GM18951 (cell line): ENCODE data around the gene NCKAP1.

Experiments
- POLR2A ChIP-seq: IDR thresholded peaks from 4 replicates; pipeline ENCODE4 v1.6.1; 2011; ENCODE audit warnings: mild to moderate bottlenecking; ENCODE audit not compliant: insufficient read length, insufficient read depth; ENCODE audit errors: extremely low read depth
- in situ Hi-C: fragments of 300-500 bp; cut with MboI; formaldehyde crosslinking; loops from one replicate; pipeline ENCODE4 v1.12.0; 2022; ENCODE audit warnings: low sequenced_read_pairs, mixed read lengths, inconsistent platforms; ENCODE audit not compliant: unreplicated experiment

Gene NCKAP1

GRCh38 chr2:182864949-182865570 is 173.2 kb downstream of the NCKAP1 start:
- no peak for TF ChIP-seq POLR2A
- in situ Hi-C loops: no loop called here

- in situ Hi-C loops: no loop called here
- TF ChIP-seq POLR2A: no peak
These were observed 174.6 kb downstream of the NCKAP1 start for GRCh38 chr2:182863642-182864041.

- no peak for TF ChIP-seq POLR2A
- in situ Hi-C loops: no loop called here
These were observed 176.2 kb downstream of the NCKAP1 start for GRCh38 chr2:182862091-182862490.

GRCh38 chr2:182860858-182861257 is 177.4 kb downstream of the NCKAP1 start:
- in situ Hi-C loops: no loop called here

More at GRCh38 chr2:182860858-182861257, 177.4 kb downstream of the NCKAP1 start:
- no peak for TF ChIP-seq POLR2A
